HCT116 (cell line): ENCODE data around the gene TNFRSF19. TPM values are rescaled to one million over a fixed set of nuclear protein-coding genes. Genes with fewer than 3 reads are reported as not detected.

Source experiments
- ATAC-seq: fragments of 200-7000 bp; cut with Tn5 transposase; 2 replicates; pipeline ENCODE4 v1.9.1; 2020; ENCODE audit warnings: mild to moderate bottlenecking, moderate library complexity
- BruUV-seq: library from RNA; stranded (reverse); fragments of 400-500 nt; replicated peaks from 2 replicates; lab custom pipeline; 2021; lab: Mats Ljungman, UMichigan
- CTCF ChIA-PET: fragments of 300-600 bp; sonication (Branson Sonifier 250); formaldehyde crosslinking; loops from one replicate; lab custom pipeline; 2021; ENCODE audit warnings: antibody characterized with exemption; lab: Charles Lee
- POLR2A ChIA-PET: fragments of 300-600, 350-600 bp; sonication (Branson Sonifier 250); formaldehyde crosslinking; loops from one replicate; lab custom pipeline; 2021; ENCODE audit warnings: antibody characterized with exemption; lab: Charles Lee
- RAD21 ChIA-PET, 2 experiments: fragments of 300-600 bp; sonication (Branson Sonifier 250); formaldehyde crosslinking; loops; one replicate each; lab custom pipeline; 2023; ENCODE audit warnings: low total read pairs in 2 of 2; ENCODE audit not compliant: uncharacterized antibody in 2 of 2, unreplicated experiment in 2 of 2, low non-redundant PET in 1 of 2; lab: Charles Lee
- DNase-seq: peaks from one replicate; pipeline ENCODE4 v3.0.0-alpha.2; 2010; ENCODE audit warnings: low read depth, low spot score
- H2AFZ ChIP-seq: fragments of 200-600 bp; shearing (Covaris generic), sonication (generic); 2 replicates; pipeline ENCODE4 v1.6.1; 2017; ENCODE audit warnings: low read depth, mixed run types, mixed read lengths, antibody characterized with exemption, low read length; ENCODE audit not compliant: poor library complexity, severe bottlenecking
- H3K27ac ChIP-seq: 2 replicates; pipeline ENCODE4 v1.5.1; 2012; ENCODE audit warnings: low read depth, low read length
- H3K27me3 ChIP-seq: fragments of 200-600 bp; sonication (generic); 2 replicates; pipeline ENCODE4 v1.6.1; 2016; ENCODE audit warnings: mixed run types, low read length, mixed read lengths; ENCODE audit not compliant: insufficient read depth
- H3K36me3 ChIP-seq, 2 experiments: fragments of 200-500 bp in 1 of 2; fragments of 200-600 bp in 1 of 2; sonication (Bioruptor generic) in 1 of 2; sonication (generic) in 1 of 2; 2 replicates each; pipeline versions ENCODE4 v1.5.1 to v1.6.1; 2014 to 2016; ENCODE audit warnings: low read length in 2 of 2, inconsistent platforms in 1 of 2, mixed read lengths in 1 of 2, mixed run types in 1 of 2; ENCODE audit not compliant: insufficient read depth in 2 of 2, control insufficient read depth in 1 of 2
- H3K4me1 ChIP-seq, 2 experiments: fragments of 200-600 bp in 1 of 2; sonication (generic) in 1 of 2; 2 replicates each; pipeline versions ENCODE4 v1.5.1 to v1.6.1; 2012 to 2017; ENCODE audit warnings: low read length in 2 of 2, inconsistent platforms in 1 of 2, mild to moderate bottlenecking in 1 of 2, mixed read lengths in 1 of 2, mixed run types in 1 of 2, moderate library complexity in 1 of 2; ENCODE audit not compliant: insufficient read depth in 2 of 2, control insufficient read depth in 1 of 2
- H3K4me2 ChIP-seq: fragments of 200-600 bp; sonication (generic); 2 replicates; pipeline ENCODE4 v1.6.1; 2017; ENCODE audit warnings: mixed run types, low read length, mixed read lengths
- H3K4me3 ChIP-seq, 2 experiments: fragments of 200-600 bp in 1 of 2; sonication (generic) in 1 of 2; replicated peaks in 1 of 2; 2 replicates each; pipeline ENCODE4 v1.5.1; 2011 to 2016; ENCODE audit warnings: low read length in 2 of 2, control low read depth in 1 of 2, low read depth in 1 of 2, mild to moderate bottlenecking in 1 of 2, mixed read lengths in 1 of 2, mixed run types in 1 of 2
- H3K79me2 ChIP-seq: fragments of 200-600 bp; sonication (generic); 2 replicates; pipeline ENCODE4 v1.6.1; 2017; ENCODE audit warnings: mild to moderate bottlenecking, mixed run types, low read length, moderate library complexity, mixed read lengths; ENCODE audit not compliant: insufficient read depth
- H3K9ac ChIP-seq: fragments of 200-600 bp; sonication (generic); 2 replicates; pipeline ENCODE4 v1.6.1; 2016; ENCODE audit warnings: low read length, mixed read lengths
- H3K9me2 ChIP-seq: fragments of 200-600 bp; sonication (generic), shearing (Covaris generic); 2 replicates; pipeline ENCODE4 v1.6.1; 2017; ENCODE audit warnings: mixed run types, mild to moderate bottlenecking, moderate library complexity; ENCODE audit not compliant: insufficient read depth
- H3K9me3 ChIP-seq, 2 experiments: fragments of 200-500 bp in 1 of 2; fragments of 200-600 bp in 1 of 2; sonication (Bioruptor generic) in 1 of 2; sonication (generic) in 1 of 2; 2 replicates each; pipeline ENCODE4 v1.6.1; 2014 to 2017; ENCODE audit warnings: low read length in 2 of 2, mixed read lengths in 2 of 2, inconsistent platforms in 1 of 2, low read depth in 1 of 2, mild to moderate bottlenecking in 1 of 2, mixed run types in 1 of 2, moderate library complexity in 1 of 2; ENCODE audit not compliant: control insufficient read depth in 1 of 2, insufficient read depth in 1 of 2
- H4K20me1 ChIP-seq: fragments of 200-600 bp; sonication (generic), shearing (Covaris generic); 2 replicates; pipeline ENCODE4 v1.6.1; 2017; ENCODE audit warnings: mixed run types, mild to moderate bottlenecking, moderate library complexity; ENCODE audit not compliant: insufficient read depth
- CBX3 ChIP-seq: IDR thresholded peaks from 2 replicates; pipeline ENCODE4 v1.6.1; 2012; ENCODE audit warnings: low read depth
- CEBPB ChIP-seq: IDR thresholded peaks from 2 replicates; pipeline ENCODE4 v1.6.1; 2012; ENCODE audit warnings: low read depth
- CTCF ChIP-seq, 3 experiments: fragments of 200-600 bp in 1 of 3; sonication (generic) in 1 of 3; IDR thresholded peaks in 2 of 3; conservative IDR thresholded peaks in 1 of 3; 2 replicates each; pipeline ENCODE4 v1.5.1; 2012 to 2017; ENCODE audit warnings: low read depth in 2 of 3, low read length in 2 of 3, antibody characterized with exemption in 1 of 3, borderline replicate concordance in 1 of 3, control low read depth in 1 of 3, mild to moderate bottlenecking in 1 of 3, mixed read lengths in 1 of 3, mixed run types in 1 of 3, moderate library complexity in 1 of 3; ENCODE audit not compliant: insufficient read depth in 1 of 3
- EGR1 ChIP-seq: IDR thresholded peaks from 2 replicates; pipeline ENCODE4 v1.6.1; 2012; ENCODE audit warnings: low read depth
- EZH2phosphoT487 ChIP-seq: fragments of 200-600 bp; IDR thresholded peaks from 2 replicates; pipeline ENCODE4 v1.6.1; 2018; ENCODE audit warnings: antibody characterized with exemption, borderline replicate concordance
- FOSL1 ChIP-seq: IDR thresholded peaks from 2 replicates; pipeline ENCODE4 v1.6.1; 2012; ENCODE audit warnings: low read depth
- MAX ChIP-seq: IDR thresholded peaks from 2 replicates; pipeline ENCODE4 v1.6.1; 2012
- POLR2AphosphoS5 ChIP-seq: IDR thresholded peaks from 2 replicates; pipeline ENCODE4 v1.6.1; 2011; ENCODE audit warnings: mild to moderate bottlenecking, low read depth, low read length, moderate library complexity
- RAD21 ChIP-seq: IDR thresholded peaks from 2 replicates; pipeline ENCODE4 v1.6.1; 2012; ENCODE audit warnings: low read depth, mild to moderate bottlenecking
- SIN3A ChIP-seq: IDR thresholded peaks from 2 replicates; pipeline ENCODE4 v1.6.1; 2012; ENCODE audit warnings: low read depth
- SP1 ChIP-seq: IDR thresholded peaks from 2 replicates; pipeline ENCODE4 v1.6.1; 2012; ENCODE audit warnings: low read depth
- SRF ChIP-seq: IDR thresholded peaks from 2 replicates; pipeline ENCODE4 v1.6.1; 2012; ENCODE audit warnings: low read depth
- YY1 ChIP-seq: IDR thresholded peaks from 2 replicates; pipeline ENCODE4 v1.6.1; 2011; ENCODE audit warnings: low read length, low read depth, moderate library complexity, mild to moderate bottlenecking; ENCODE audit not compliant: insufficient replicate concordance; ENCODE audit errors: extremely low read depth
- intact Hi-C: fragments of 100-400 bp; cut with micrococcal nuclease; formaldehyde crosslinking; loops from 2 replicates; pipeline ENCODE4 v1.10.0; 2022
- total RNA-seq: library from RNA; stranded (reverse); gene quantifications from one replicate; pipeline ENCODE4 v1.2.1, GENCODE V29; 2021; ENCODE audit not compliant: unreplicated experiment
- TF ChIP-seq, protein P1 (sequence below): IDR thresholded peaks from 2 replicates; pipeline ENCODE4 v1.6.1; 2012; ENCODE audit warnings: low read depth

TNFRSF19 gene
- total RNA-seq, 1 experiment from 2014 or later: 1.1 TPM

DNA sequence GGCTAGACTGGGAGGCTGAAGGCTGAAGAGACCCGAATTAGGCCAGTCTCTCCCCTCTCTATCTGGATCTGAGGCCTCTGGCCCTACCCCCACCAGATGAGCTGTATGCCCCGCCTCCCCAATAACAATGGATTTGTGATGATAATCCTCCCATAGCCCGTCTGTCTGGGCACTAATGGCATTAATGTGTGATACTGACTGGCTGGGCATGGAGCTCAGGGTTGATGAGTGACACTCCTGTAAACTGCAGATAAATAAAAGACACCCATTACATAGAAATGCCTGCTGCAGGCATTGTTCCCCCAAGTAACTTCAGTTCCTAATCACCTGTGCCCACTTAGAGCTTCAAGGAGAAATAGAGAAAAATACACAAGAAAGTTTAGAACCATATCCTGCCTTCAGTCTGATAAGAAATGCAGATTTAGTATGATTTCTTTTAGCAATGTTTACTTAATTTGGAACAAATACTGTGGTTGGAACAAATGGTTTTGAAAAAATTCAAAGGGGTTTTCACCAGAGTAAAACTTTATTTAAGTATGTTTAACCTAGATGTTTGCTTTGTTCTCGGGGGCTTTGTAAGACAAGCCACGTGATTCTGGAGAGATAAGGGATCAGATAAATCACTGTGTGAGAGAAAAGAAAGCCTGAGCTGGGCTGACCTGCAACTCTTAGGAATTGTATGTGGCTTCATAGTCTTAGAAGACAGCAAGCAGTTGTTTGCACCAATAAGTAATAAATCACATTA, 60.3 kb downstream of the TNFRSF19 start:
- intact Hi-C loops: no loop called here
- no peaks in the 10 kb centered on the region for H3K9me3 ChIP-seq
- no peak overlapping the region for H3K9ac ChIP-seq
- no peak overlapping the region for H3K4me3 ChIP-seq
- no peak for ATAC-seq
- RAD21 ChIA-PET: no interaction called here
- CTCF ChIA-PET: no interaction called here
- H3K79me2 ChIP-seq: no peaks in the 10 kb centered on the region
- H3K4me2 ChIP-seq: no peak overlapping the region
- H3K27ac ChIP-seq: no peak overlapping the region
- no peaks in the 10 kb centered on the region for H3K36me3 ChIP-seq
- no peaks in the 10 kb centered on the region for H4K20me1 ChIP-seq
- no peaks in the 10 kb centered on the region for H3K9me2 ChIP-seq
- TF ChIP-seq CBX3 (no peak), SRF (no peak), SIN3A (no peak), CTCF (IDR thresholded peaks at IDR 0.05 in 2 of 3, conservative IDR thresholded peaks at IDR 0.05 in 1 of 3; ENCODE audit: borderline replicate concordance in 1 of 3, insufficient read depth in 1 of 3, low read depth in 2 of 3, low read length in 2 of 3) (no peak), FOSL1 (no peak), POLR2AphosphoS5 (no peak), SP1 (no peak), EGR1 (no peak), RAD21 (no peak), EZH2phosphoT487 (no peak), MAX (no peak), CEBPB (no peak), YY1 (no peak)
- TF ChIP-seq, protein P1, sequence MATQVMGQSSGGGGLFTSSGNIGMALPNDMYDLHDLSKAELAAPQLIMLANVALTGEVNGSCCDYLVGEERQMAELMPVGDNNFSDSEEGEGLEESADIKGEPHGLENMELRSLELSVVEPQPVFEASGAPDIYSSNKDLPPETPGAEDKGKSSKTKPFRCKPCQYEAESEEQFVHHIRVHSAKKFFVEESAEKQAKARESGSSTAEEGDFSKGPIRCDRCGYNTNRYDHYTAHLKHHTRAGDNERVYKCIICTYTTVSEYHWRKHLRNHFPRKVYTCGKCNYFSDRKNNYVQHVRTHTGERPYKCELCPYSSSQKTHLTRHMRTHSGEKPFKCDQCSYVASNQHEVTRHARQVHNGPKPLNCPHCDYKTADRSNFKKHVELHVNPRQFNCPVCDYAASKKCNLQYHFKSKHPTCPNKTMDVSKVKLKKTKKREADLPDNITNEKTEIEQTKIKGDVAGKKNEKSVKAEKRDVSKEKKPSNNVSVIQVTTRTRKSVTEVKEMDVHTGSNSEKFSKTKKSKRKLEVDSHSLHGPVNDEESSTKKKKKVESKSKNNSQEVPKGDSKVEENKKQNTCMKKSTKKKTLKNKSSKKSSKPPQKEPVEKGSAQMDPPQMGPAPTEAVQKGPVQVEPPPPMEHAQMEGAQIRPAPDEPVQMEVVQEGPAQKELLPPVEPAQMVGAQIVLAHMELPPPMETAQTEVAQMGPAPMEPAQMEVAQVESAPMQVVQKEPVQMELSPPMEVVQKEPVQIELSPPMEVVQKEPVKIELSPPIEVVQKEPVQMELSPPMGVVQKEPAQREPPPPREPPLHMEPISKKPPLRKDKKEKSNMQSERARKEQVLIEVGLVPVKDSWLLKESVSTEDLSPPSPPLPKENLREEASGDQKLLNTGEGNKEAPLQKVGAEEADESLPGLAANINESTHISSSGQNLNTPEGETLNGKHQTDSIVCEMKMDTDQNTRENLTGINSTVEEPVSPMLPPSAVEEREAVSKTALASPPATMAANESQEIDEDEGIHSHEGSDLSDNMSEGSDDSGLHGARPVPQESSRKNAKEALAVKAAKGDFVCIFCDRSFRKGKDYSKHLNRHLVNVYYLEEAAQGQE: no peak
- TF ChIP-seq, all 23 proteins: peak for 0
- DNase-seq: no peak
- no peaks in the 10 kb centered on the region for H3K4me1 ChIP-seq
- no TSS peak for BruUV-seq
- H2AFZ ChIP-seq: no peak overlapping the region
- no peaks in the 10 kb centered on the region for H3K27me3 ChIP-seq
- POLR2A ChIA-PET: no interaction called here
